H1 (cell line): ENCODE results near the gene NOG. TPM values are rescaled to one million over a fixed set of nuclear protein-coding genes. Genes with fewer than 3 reads are reported as not detected.

ENCODE experiments used
- CTCF ChIA-PET: fragments of 300-600 bp; sonication (Branson Sonifier 250); formaldehyde crosslinking; loops from one replicate; lab custom pipeline; 2021; ENCODE audit not compliant: partially characterized antibody; lab: Charles Lee
- POLR2A ChIA-PET: fragments of 300-600 bp; sonication (Branson Sonifier 250); formaldehyde crosslinking; loops from one replicate; lab custom pipeline; 2021; ENCODE audit warnings: inconsistent platforms; ENCODE audit not compliant: partially characterized antibody; lab: Charles Lee
- DNase-seq, 2 experiments: peaks; one replicate each; pipeline versions ENCODE4 v3.0.0 to v3.0.0-alpha.2; 2010 to 2022; ENCODE audit warnings: low spot score in 2 of 2, low read depth in 1 of 2, mixed read lengths in 1 of 2
- FAIRE-seq: peaks from 2 replicates; lab custom pipeline; 2011; peaks lifted over from hg19 to GRCh38; lab: Jason Lieb, UNC
- H2AFZ ChIP-seq: 2 replicates; pipeline ENCODE4 v1.8.1; 2012; ENCODE audit warnings: low read length, inconsistent platforms
- H2AK5ac ChIP-seq: 2 replicates; pipeline ENCODE4 v1.6.1; 2013; ENCODE audit warnings: low read depth, low read length
- H2BK120ac ChIP-seq: replicated peaks from 2 replicates; pipeline ENCODE3; 2013; ENCODE audit warnings: low read depth, low read length, inconsistent platforms
- H2BK12ac ChIP-seq: 2 replicates; pipeline ENCODE4 v1.6.1; 2013; ENCODE audit warnings: low read depth, low read length
- H2BK15ac ChIP-seq: 2 replicates; pipeline ENCODE4 v1.6.1; 2013; ENCODE audit warnings: low read length
- H2BK20ac ChIP-seq: 2 replicates; pipeline ENCODE4 v1.6.1; 2013; ENCODE audit warnings: low read length
- H2BK5ac ChIP-seq: 2 replicates; pipeline ENCODE4 v1.6.1; 2013; ENCODE audit warnings: low read depth, low read length
- H3K14ac ChIP-seq: 2 replicates; pipeline ENCODE4 v1.6.1; 2013; ENCODE audit warnings: inconsistent platforms; ENCODE audit not compliant: insufficient read length
- H3K18ac ChIP-seq: 2 replicates; pipeline ENCODE4 v1.6.1; 2013; ENCODE audit warnings: low read length; ENCODE audit errors: extremely low read depth
- H3K23ac ChIP-seq: 2 replicates; pipeline ENCODE4 v1.6.1; 2013; ENCODE audit warnings: inconsistent platforms; ENCODE audit not compliant: insufficient read length
- H3K23me2 ChIP-seq: 2 replicates; pipeline ENCODE4 v1.6.1; 2013; ENCODE audit warnings: low read depth, low read length
- H3K27ac ChIP-seq: 2 replicates; pipeline ENCODE4 v1.6.1; 2011; ENCODE audit warnings: low read depth, low read length, inconsistent platforms
- H3K27me3 ChIP-seq, 4 experiments: replicated peaks in 1 of 4; 1 replicate in 1 of 4; 2 replicates in 3 of 4; pipeline versions ENCODE4 v1.6.1 to v1.8.1; 2011 to 2013; ENCODE audit warnings: low read length in 3 of 4, mild to moderate bottlenecking in 3 of 4, inconsistent platforms in 2 of 4, mixed read lengths in 2 of 4, moderate library complexity in 1 of 4; ENCODE audit not compliant: control insufficient read depth in 3 of 4, insufficient read depth in 3 of 4; ENCODE audit errors: extremely low read depth in 1 of 4
- H3K36me3 ChIP-seq, 4 experiments: 2 replicates each; pipeline versions ENCODE4 v1.6.1 to v1.8.1; 2011 to 2013; ENCODE audit warnings: mild to moderate bottlenecking in 4 of 4, low read length in 3 of 4, moderate library complexity in 2 of 4, control low read depth in 1 of 4, inconsistent platforms in 1 of 4; ENCODE audit not compliant: insufficient read depth in 4 of 4, control insufficient read depth in 2 of 4
- H3K4ac ChIP-seq: replicated peaks from 2 replicates; pipeline ENCODE3; 2013; ENCODE audit warnings: low read length, low read depth, mixed read lengths, inconsistent platforms; ENCODE audit not compliant: insufficient read length
- H3K4me1 ChIP-seq, 4 experiments: replicated peaks in 1 of 4; 1 replicate in 1 of 4; 2 replicates in 3 of 4; pipeline versions ENCODE4 v1.6.1 to v1.8.1; 2011 to 2013; ENCODE audit warnings: low read length in 3 of 4, inconsistent platforms in 2 of 4, mixed read lengths in 1 of 4; ENCODE audit not compliant: insufficient read depth in 4 of 4, control insufficient read depth in 3 of 4
- H3K4me2 ChIP-seq, 2 experiments: 2 replicates each; pipeline versions ENCODE4 v1.6.1 to v1.8.1; 2011 to 2013; ENCODE audit warnings: low read depth in 2 of 2, low read length in 2 of 2, control low read depth in 1 of 2, inconsistent platforms in 1 of 2, mild to moderate bottlenecking in 1 of 2; ENCODE audit not compliant: insufficient read depth in 1 of 2
- H3K4me3 ChIP-seq, 4 experiments: fragments of 200-600, 300-600 bp in 1 of 4; sonication (generic), shearing (Covaris generic), sonication (Bioruptor Twin) in 1 of 4; 2 replicates each; pipeline versions ENCODE4 v1.5.1 to v1.8.1; 2011 to 2016; ENCODE audit warnings: low read length in 4 of 4, low read depth in 3 of 4, control low read depth in 2 of 4, inconsistent platforms in 2 of 4, mild to moderate bottlenecking in 2 of 4, mixed read lengths in 1 of 4, moderate library complexity in 1 of 4; ENCODE audit not compliant: insufficient read depth in 2 of 4; ENCODE audit errors: extremely low read depth in 1 of 4
- H3K56ac ChIP-seq: replicated peaks from 2 replicates; pipeline ENCODE3; 2013; ENCODE audit warnings: low read depth, mild to moderate bottlenecking, mixed read lengths, low read length, inconsistent platforms; ENCODE audit not compliant: insufficient read length
- H3K79me1 ChIP-seq: 2 replicates; pipeline ENCODE4 v1.6.1; 2013; ENCODE audit warnings: low read depth, low read length, control low read depth
- H3K79me2 ChIP-seq, 2 experiments: 2 replicates each; pipeline versions ENCODE4 v1.6.1 to v1.8.1; 2012 to 2013; ENCODE audit warnings: low read length in 2 of 2, mild to moderate bottlenecking in 2 of 2, inconsistent platforms in 1 of 2; ENCODE audit not compliant: insufficient read depth in 2 of 2, control insufficient read depth in 1 of 2
- H3K9ac ChIP-seq, 4 experiments: replicated peaks in 1 of 4; 1 replicate in 1 of 4; 2 replicates in 3 of 4; pipeline versions ENCODE4 v1.6.1 to v1.8.1; 2011 to 2013; ENCODE audit warnings: low read depth in 3 of 4, low read length in 3 of 4, control low read depth in 2 of 4, mild to moderate bottlenecking in 2 of 4, moderate library complexity in 2 of 4, inconsistent platforms in 1 of 4; ENCODE audit errors: extremely low read depth in 1 of 4
- H3K9me3 ChIP-seq, 2 experiments: 2 replicates each; pipeline versions ENCODE4 v1.6.1 to v1.8.1; 2012 to 2013; ENCODE audit warnings: mild to moderate bottlenecking in 2 of 2, moderate library complexity in 2 of 2, control low read depth in 1 of 2, inconsistent platforms in 1 of 2, low read depth in 1 of 2, low read length in 1 of 2, mixed read lengths in 1 of 2; ENCODE audit not compliant: insufficient read depth in 2 of 2
- H4K20me1 ChIP-seq, 2 experiments: replicated peaks in 1 of 2; 2 replicates each; pipeline versions ENCODE3 to v1.8.1; 2011 to 2013; ENCODE audit warnings: inconsistent platforms in 2 of 2, low read length in 2 of 2, mild to moderate bottlenecking in 1 of 2; ENCODE audit not compliant: insufficient read depth in 2 of 2, control insufficient read depth in 1 of 2
- H4K5ac ChIP-seq: 2 replicates; pipeline ENCODE4 v1.6.1; 2013; ENCODE audit warnings: low read length, low read depth, mixed read lengths, inconsistent platforms; ENCODE audit not compliant: insufficient read length
- H4K8ac ChIP-seq: 2 replicates; pipeline ENCODE4 v1.8.0; 2013; ENCODE audit warnings: mild to moderate bottlenecking, moderate library complexity, low read length, inconsistent platforms; ENCODE audit not compliant: insufficient read depth; ENCODE audit errors: extremely low read depth
- H4K91ac ChIP-seq: replicated peaks from 2 replicates; pipeline ENCODE3; 2013; ENCODE audit warnings: low read length, mixed read lengths, inconsistent platforms; ENCODE audit not compliant: insufficient read length
- CTCF ChIP-seq, 3 experiments: IDR thresholded peaks; 1 replicate in 2 of 3; 2 replicates in 1 of 3; pipeline versions ENCODE4 v1.5.1 to v1.6.1; 2011; ENCODE audit warnings: low read length in 3 of 3, mild to moderate bottlenecking in 3 of 3, inconsistent platforms in 2 of 3, low read depth in 1 of 3, moderate library complexity in 1 of 3; ENCODE audit not compliant: insufficient read depth in 1 of 3; ENCODE audit errors: control extremely low read depth in 1 of 3
- EGR1 ChIP-seq: IDR thresholded peaks from 2 replicates; pipeline ENCODE4 v1.6.1; 2011; ENCODE audit warnings: low read depth, low read length, borderline replicate concordance
- EZH2 ChIP-seq: fragments of 200-600 bp; sonication (generic); IDR thresholded peaks from 2 replicates; pipeline ENCODE4 v1.7.1; 2012; ENCODE audit warnings: low read depth, mild to moderate bottlenecking, moderate library complexity, low read length, inconsistent platforms; ENCODE audit not compliant: severe bottlenecking
- FOSL1 ChIP-seq: IDR thresholded peaks from 2 replicates; pipeline ENCODE4 v1.6.1; 2011; ENCODE audit warnings: mild to moderate bottlenecking, low read depth, low read length, moderate library complexity; ENCODE audit not compliant: insufficient read depth
- GTF2F1 ChIP-seq: IDR thresholded peaks from 2 replicates; pipeline ENCODE4 v1.6.1; 2012; ENCODE audit warnings: low read depth, low read length, improper control_type of control experiment, borderline replicate concordance
- KDM1A ChIP-seq: fragments of 200-600, 300-600 bp; sonication (generic); IDR thresholded peaks from 2 replicates; pipeline ENCODE4 v1.7.1; 2016; ENCODE audit warnings: mild to moderate bottlenecking, low read length, borderline replicate concordance
- MAFK ChIP-seq: IDR thresholded peaks from 2 replicates; pipeline ENCODE4 v1.6.1; 2012; ENCODE audit warnings: low read depth, mild to moderate bottlenecking, improper control_type of control experiment, low read length
- NRF1 ChIP-seq: IDR thresholded peaks from 2 replicates; pipeline ENCODE4 v1.6.1; 2011; ENCODE audit warnings: mild to moderate bottlenecking, low read depth, low read length, improper control_type of control experiment
- POLR2A ChIP-seq, 2 experiments: IDR thresholded peaks; 1 replicate in 1 of 2; 2 replicates in 1 of 2; pipeline ENCODE4 v1.6.1; 2011; ENCODE audit warnings: low read depth in 2 of 2, low read length in 2 of 2, mild to moderate bottlenecking in 2 of 2; ENCODE audit errors: control extremely low read depth in 1 of 2
- POU5F1 ChIP-seq: IDR thresholded peaks from 2 replicates; pipeline ENCODE4 v1.6.1; 2011; ENCODE audit warnings: low read depth, mild to moderate bottlenecking, low read length, moderate library complexity
- SIX5 ChIP-seq: IDR thresholded peaks from 2 replicates; pipeline ENCODE4 v1.6.1; 2011; ENCODE audit warnings: mild to moderate bottlenecking, low read depth, low read length
- SP4 ChIP-seq: IDR thresholded peaks from 2 replicates; pipeline ENCODE4 v1.6.1; 2012; ENCODE audit warnings: low read length, inconsistent platforms
- TAF1 ChIP-seq: IDR thresholded peaks from 2 replicates; pipeline ENCODE4 v1.6.1; 2011; ENCODE audit warnings: mild to moderate bottlenecking, low read depth, low read length
- TCF12 ChIP-seq: IDR thresholded peaks from 2 replicates; pipeline ENCODE4 v1.6.1; 2011; ENCODE audit warnings: low read depth, mild to moderate bottlenecking, low read length
- WGBS, 2 experiments: shearing (Covaris generic) in 1 of 2; methylation state at CpG; one replicate each; pipeline versions ENCODE4 v1.1.6 to v1.1.7; 2013 to 2015; ENCODE audit warnings: low lambda C conversion rate in 2 of 2, mixed read lengths in 2 of 2, inconsistent platforms in 1 of 2, low coverage in 1 of 2, missing lambda C conversion rate in 1 of 2; ENCODE audit not compliant: insufficient replicate concordance in 2 of 2, insufficient coverage in 1 of 2, insufficient read length in 1 of 2; ENCODE audit errors: extremely low coverage in 1 of 2, missing lambda C conversion rate in 1 of 2; 5-methylcytosine and 5-hydroxymethylcytosine counted together
- polyA plus RNA-seq, 7 experiments: library from polyadenylated mRNA; depleted of rRNA in 3 of 7; stranded (reverse) in 5 of 7; unstranded in 2 of 7; fragments of >200 nt in 5 of 7; fragments of 200-250 nt in 2 of 7; gene quantifications; 1 replicate in 5 of 7; 2 replicates in 1 of 7; 4 replicates in 1 of 7; pipeline versions ENCODE4 v1.2.1 to v1.2.3, GENCODE V29; 2011 to 2013; ENCODE audit warnings: missing spikeins in 2 of 7, mixed read lengths in 2 of 7
- total RNA-seq: library from RNA; stranded (reverse); fragmentation: NEBNext Ultra II Directional; extraction: Animal tissue kit (Norgen Biotek cat#: 25700); gene quantifications from 2 replicates; pipeline ENCODE4 v1.2.1, GENCODE V29; 2021

NOG gene
- total and polyA plus RNA-seq, 2 of the 8 experiments (the other 6 are each of a cell fraction or from before 2014, with no cell fraction given): 0.35 TPM

- Histone ChIP-seq H2BK5ac (no peak overlapping the region), H3K4me1 (no peaks in the 10 kb centered on the region), H4K20me1 (no peaks in the 10 kb centered on the region), H3K23ac (no peak overlapping the region), H2BK120ac (no peak overlapping the region), H3K18ac (no peak overlapping the region), H2AFZ (no peak overlapping the region), H3K27me3 (no peaks in the 10 kb centered on the region), H3K4ac (no peak overlapping the region), H3K4me2 (no peak overlapping the region), H4K91ac (no peak overlapping the region), H4K8ac (no peak overlapping the region), H3K56ac (no peak overlapping the region), H3K9ac (no peak overlapping the region), H4K5ac (no peak overlapping the region), H2BK20ac (no peak overlapping the region), H3K27ac (no peak overlapping the region), H3K9me3 (no peaks in the 10 kb centered on the region), H2BK15ac (no peak overlapping the region), H3K14ac (no peak overlapping the region), H3K23me2 (peaks cover 2% of the 10 kb centered on the region; the same call in 1 of the 2 replicates), H2AK5ac (no peak overlapping the region), H3K36me3 (no peaks in the 10 kb centered on the region), H3K79me2 (no peaks in the 10 kb centered on the region), H3K4me3 (no peak overlapping the region), H3K79me1 (no peaks in the 10 kb centered on the region), H2BK12ac (no peak overlapping the region)
- CTCF ChIA-PET: no interaction called here
- DNase-seq: no peak
- FAIRE-seq: no peak
- POLR2A ChIA-PET: no interaction called here
- WGBS, 2 experiments: 96% methylated on average over 2 of the region's 2 CpGs; no CpG with 5 or more reads in 1 of the 2 experiments
- TF ChIP-seq GTF2F1 (no peak), TAF1 (no peak), EGR1 (no peak), KDM1A (no peak), TCF12 (no peak), MAFK (no peak), POU5F1 (no peak), FOSL1 (no peak), SIX5 (no peak), POLR2A (IDR thresholded peaks at IDR 0.05; ENCODE audit: control extremely low read depth in 1 of 2, low read depth in 2 of 2, low read length in 2 of 2) (no peak), NRF1 (no peak), CTCF (IDR thresholded peaks at IDR 0.05; ENCODE audit: control extremely low read depth in 1 of 3, insufficient read depth in 1 of 3, low read depth in 1 of 3, low read length in 3 of 3) (no peak), EZH2 (no peak), SP4 (no peak)
These were observed 22.7 kb downstream of the NOG start for GRCh38 chr17:56616239-56616638.
